ENCODE data around the gene OR7A10. TPM values are rescaled to one million over a fixed set of nuclear protein-coding genes. Genes with fewer than 3 reads are reported as not detected.

The OR7A10 gene
- total and polyA plus RNA-seq, 9 donors, result not detected

GRCh38 chr19:14814982-14815652 lies 33.6 kb downstream of the OR7A10 start:
- DNase-seq, result no peak
- no peaks in the 10 kb centered on the region for H3K9me3 ChIP-seq
- no peak overlapping the region for H3K27ac ChIP-seq
- intact Hi-C loops (cut with DNase I), result no loop called here
- 47 to 48% (median 48%) methylated on average over 2 of the region's 2 CpGs for WGBS, 3 donors
- no peak overlapping the region for H3K4me3 ChIP-seq
- H3K4me1 ChIP-seq (ENCODE audit: insufficient read depth), result no peaks in the 10 kb centered on the region
- no peaks in the 10 kb centered on the region for H3K27me3 ChIP-seq
- no peaks in the 10 kb centered on the region for H3K36me3 ChIP-seq
- TF ChIP-seq CTCF (IDR thresholded peaks at IDR 0.05) (no peak), POLR2A (IDR thresholded peaks at IDR 0.05) (no peak), EP300 (IDR thresholded peaks at IDR 0.05) (no peak)

- H3K27ac ChIP-seq, result no peak overlapping the region
- intact Hi-C loops (cut with DNase I), result no loop called here
- TF ChIP-seq POLR2A (IDR thresholded peaks at IDR 0.05), result no peak
- TF ChIP-seq EP300 (IDR thresholded peaks at IDR 0.05), result no peak
- no peak for TF ChIP-seq CTCF (IDR thresholded peaks at IDR 0.05)
- no peak overlapping the region for H3K4me3 ChIP-seq
- no peaks in the 10 kb centered on the region for H3K36me3 ChIP-seq
- WGBS, 3 donors, result 50 to 51% (median 51%) methylated on average over 9 of the region's 9 CpGs
- H3K27me3 ChIP-seq, result no peaks in the 10 kb centered on the region
- no peaks in the 10 kb centered on the region for H3K9me3 ChIP-seq
- no peak for DNase-seq
- no peaks in the 10 kb centered on the region for H3K4me1 ChIP-seq (ENCODE audit: insufficient read depth)
Measured at GRCh38 chr19:14809272-14810057, 39.3 kb downstream of the OR7A10 start.

- Histone ChIP-seq H3K4me1 (ENCODE audit: insufficient read depth) (no peaks in the 10 kb centered on the region), H3K27ac (no peak overlapping the region), H3K27me3 (no peaks in the 10 kb centered on the region), H3K4me3 (no peak overlapping the region), H3K36me3 (no peaks in the 10 kb centered on the region), H3K9me3 (no peaks in the 10 kb centered on the region)
- intact Hi-C loops (cut with DNase I), result no loop called here
- 72 to 77% (median 77%) methylated on average over 3 of the region's 3 CpGs for WGBS, 3 donors
- DNase-seq, result no peak
- TF ChIP-seq POLR2A (IDR thresholded peaks at IDR 0.05), result no peak
- no peak for TF ChIP-seq CTCF (IDR thresholded peaks at IDR 0.05)
- no peak for TF ChIP-seq EP300 (IDR thresholded peaks at IDR 0.05)
Measured at GRCh38 chr19:14804765-14805164, 44.0 kb downstream of the OR7A10 start.

- no peaks in the 10 kb centered on the region for H3K9me3 ChIP-seq
- TF ChIP-seq EP300 (IDR thresholded peaks at IDR 0.05) (no peak), CTCF (IDR thresholded peaks at IDR 0.05) (no peak)
- H3K36me3 ChIP-seq, result no peaks in the 10 kb centered on the region
- H3K4me3 ChIP-seq, result no peak overlapping the region
- H3K4me1 ChIP-seq (ENCODE audit: insufficient read depth), result no peaks in the 10 kb centered on the region
- no peak for DNase-seq
- 69 to 80% (median 74%) methylated on average over 5 of the region's 5 CpGs for WGBS, 3 donors
- intact Hi-C loops (cut with DNase I), result no loop called here
- no peak overlapping the region for H3K27ac ChIP-seq
- H3K27me3 ChIP-seq, result no peaks in the 10 kb centered on the region
Measured at GRCh38 chr19:14798760-14799159, 50.0 kb downstream of the OR7A10 start.
